Vagina (tissue), 2 donors: ENCODE measurements around the gene LMBRD2.

Experiments used
- POLR2AphosphoS5 ChIP-seq, 2 donors: sonication (generic); formaldehyde crosslinking; IDR thresholded peaks; one replicate each; pipeline ENCODE4 v1.9.0; 2017; ENCODE audit warnings: antibody characterized with exemption in 2 of 2, mild to moderate bottlenecking in 2 of 2, low read depth in 1 of 2; ENCODE audit not compliant: insufficient read depth in 1 of 2
- TF ChIP-seq, protein P1 (sequence below), 3 experiments: fragments of 450-650 bp in 2 of 3; fragments of 200-600 bp in 1 of 3; sonication (generic) in 1 of 3; IDR thresholded peaks; one replicate each; pipeline ENCODE4 v1.5.1; 2017 to 2019; ENCODE audit warnings: antibody characterized with exemption in 3 of 3, mild to moderate bottlenecking in 2 of 3, moderate library complexity in 2 of 3

DNA sequence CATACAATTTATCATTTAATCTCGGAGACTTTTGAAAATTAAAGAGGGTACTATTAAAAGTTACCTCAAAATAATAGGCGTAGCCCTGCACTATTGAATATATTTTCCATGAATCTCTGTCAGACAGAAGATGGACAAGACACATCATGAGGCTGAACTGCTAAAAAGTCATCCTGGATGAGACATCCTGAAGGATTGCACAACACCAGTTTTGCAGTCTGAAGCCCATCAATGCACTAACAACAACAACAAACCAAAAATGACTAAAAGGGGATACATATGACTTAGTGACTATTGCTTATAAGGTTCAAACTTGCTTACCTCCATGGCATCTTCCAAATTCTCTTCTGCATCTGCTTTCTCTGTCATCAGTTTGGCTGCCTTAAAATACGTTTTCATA lies 15.7 kb downstream of the LMBRD2 start:
- TF ChIP-seq, protein P1, sequence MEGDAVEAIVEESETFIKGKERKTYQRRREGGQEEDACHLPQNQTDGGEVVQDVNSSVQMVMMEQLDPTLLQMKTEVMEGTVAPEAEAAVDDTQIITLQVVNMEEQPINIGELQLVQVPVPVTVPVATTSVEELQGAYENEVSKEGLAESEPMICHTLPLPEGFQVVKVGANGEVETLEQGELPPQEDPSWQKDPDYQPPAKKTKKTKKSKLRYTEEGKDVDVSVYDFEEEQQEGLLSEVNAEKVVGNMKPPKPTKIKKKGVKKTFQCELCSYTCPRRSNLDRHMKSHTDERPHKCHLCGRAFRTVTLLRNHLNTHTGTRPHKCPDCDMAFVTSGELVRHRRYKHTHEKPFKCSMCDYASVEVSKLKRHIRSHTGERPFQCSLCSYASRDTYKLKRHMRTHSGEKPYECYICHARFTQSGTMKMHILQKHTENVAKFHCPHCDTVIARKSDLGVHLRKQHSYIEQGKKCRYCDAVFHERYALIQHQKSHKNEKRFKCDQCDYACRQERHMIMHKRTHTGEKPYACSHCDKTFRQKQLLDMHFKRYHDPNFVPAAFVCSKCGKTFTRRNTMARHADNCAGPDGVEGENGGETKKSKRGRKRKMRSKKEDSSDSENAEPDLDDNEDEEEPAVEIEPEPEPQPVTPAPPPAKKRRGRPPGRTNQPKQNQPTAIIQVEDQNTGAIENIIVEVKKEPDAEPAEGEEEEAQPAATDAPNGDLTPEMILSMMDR (IDR thresholded peaks at IDR 0.05): no peak
- TF ChIP-seq POLR2AphosphoS5 (IDR thresholded peaks at IDR 0.05; ENCODE audit: insufficient read depth in 1 of 2, low read depth in 1 of 2): no peak
